Peyer's patch (tissue), 4 donors: ENCODE data around the gene HSPB6.

Experiments
- POLR2A ChIP-seq, 2 donors: fragments of 450-650 bp; IDR thresholded peaks; one replicate each; pipeline ENCODE4 v1.5.1; 2017; ENCODE audit warnings: antibody characterized with exemption in 2 of 2, mild to moderate bottlenecking in 2 of 2, moderate library complexity in 2 of 2
- TF ChIP-seq, protein P1 (sequence below), 6 experiments: fragments of 450-650 bp in 4 of 6; fragments of 200-600 bp in 2 of 6; sonication (generic) in 1 of 6; IDR thresholded peaks; one replicate each; pipeline ENCODE4 v1.5.1; 2017 to 2019; ENCODE audit warnings: antibody characterized with exemption in 6 of 6, mild to moderate bottlenecking in 3 of 6, moderate library complexity in 1 of 6

DNA sequence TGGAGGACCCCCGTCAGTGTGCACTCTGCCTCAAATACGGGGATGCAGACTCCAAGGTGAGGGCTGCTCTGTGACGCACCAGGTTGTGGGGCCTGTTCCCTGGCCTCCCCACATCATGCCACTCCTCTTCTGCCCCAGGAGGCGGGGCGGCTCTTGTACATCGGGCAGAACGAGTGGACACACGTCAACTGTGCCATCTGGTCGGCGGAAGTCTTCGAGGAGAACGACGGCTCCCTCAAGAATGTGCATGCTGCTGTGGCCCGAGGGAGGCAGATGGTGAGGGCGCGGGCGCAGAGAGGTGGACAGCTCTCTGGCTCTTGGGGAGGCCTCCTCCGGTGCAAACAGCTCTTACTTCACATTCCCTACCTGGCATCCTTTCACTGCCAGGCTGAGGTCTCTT, 27.8 kb downstream of the HSPB6 start:
- TF ChIP-seq, protein P1, sequence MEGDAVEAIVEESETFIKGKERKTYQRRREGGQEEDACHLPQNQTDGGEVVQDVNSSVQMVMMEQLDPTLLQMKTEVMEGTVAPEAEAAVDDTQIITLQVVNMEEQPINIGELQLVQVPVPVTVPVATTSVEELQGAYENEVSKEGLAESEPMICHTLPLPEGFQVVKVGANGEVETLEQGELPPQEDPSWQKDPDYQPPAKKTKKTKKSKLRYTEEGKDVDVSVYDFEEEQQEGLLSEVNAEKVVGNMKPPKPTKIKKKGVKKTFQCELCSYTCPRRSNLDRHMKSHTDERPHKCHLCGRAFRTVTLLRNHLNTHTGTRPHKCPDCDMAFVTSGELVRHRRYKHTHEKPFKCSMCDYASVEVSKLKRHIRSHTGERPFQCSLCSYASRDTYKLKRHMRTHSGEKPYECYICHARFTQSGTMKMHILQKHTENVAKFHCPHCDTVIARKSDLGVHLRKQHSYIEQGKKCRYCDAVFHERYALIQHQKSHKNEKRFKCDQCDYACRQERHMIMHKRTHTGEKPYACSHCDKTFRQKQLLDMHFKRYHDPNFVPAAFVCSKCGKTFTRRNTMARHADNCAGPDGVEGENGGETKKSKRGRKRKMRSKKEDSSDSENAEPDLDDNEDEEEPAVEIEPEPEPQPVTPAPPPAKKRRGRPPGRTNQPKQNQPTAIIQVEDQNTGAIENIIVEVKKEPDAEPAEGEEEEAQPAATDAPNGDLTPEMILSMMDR (IDR thresholded peaks at IDR 0.05) = no peak
- TF ChIP-seq POLR2A (IDR thresholded peaks at IDR 0.05) = no peak
